Psoas muscle (tissue), 8 donors: Measurements from ENCODE around the gene FAM81A. TPM values are rescaled to one million over a fixed set of nuclear protein-coding genes. Genes with fewer than 3 reads are reported as not detected.

ENCODE experiments used
- ATAC-seq, 4 donors: fragments of 200-7000 bp; cut with Tn5 transposase; one replicate each; pipeline ENCODE4 v1.9.1; 2020; ENCODE audit warnings: moderate library complexity in 3 of 4, mild to moderate bottlenecking in 2 of 4
- DNase-seq, 2 donors: peaks; one replicate each; pipeline ENCODE4 v3.0.0-alpha.2; 2020
- H3K27ac ChIP-seq: fragments of 200-600 bp; one replicate; pipeline ENCODE4 v1.8.0; 2022
- H3K27me3 ChIP-seq, 3 donors: fragments of 200-600 bp in 1 of 3; one replicate each; pipeline versions ENCODE4 v1.6.1 to v1.8.0; 2013 to 2022; ENCODE audit warnings: low read length in 2 of 3, mild to moderate bottlenecking in 2 of 3, moderate library complexity in 1 of 3; ENCODE audit not compliant: insufficient read depth in 3 of 3
- H3K36me3 ChIP-seq, 2 donors: fragments of 200-600 bp in 1 of 2; one replicate each; pipeline versions ENCODE4 v1.6.1 to v1.8.0; 2013 to 2022; ENCODE audit warnings: low read depth in 1 of 2, mild to moderate bottlenecking in 1 of 2, moderate library complexity in 1 of 2; ENCODE audit not compliant: insufficient read depth in 1 of 2
- H3K4me1 ChIP-seq: fragments of 200-600 bp; one replicate; pipeline ENCODE4 v1.8.0; 2022
- H3K4me3 ChIP-seq: fragments of 200-600 bp; one replicate; pipeline ENCODE4 v1.8.0; 2022; ENCODE audit warnings: mild to moderate bottlenecking
- H3K9me3 ChIP-seq: fragments of 200-600 bp; one replicate; pipeline ENCODE4 v1.8.0; 2022
- WGBS, 3 donors: extraction: QIAGEN DNeasy Blood & Tissue Kit; methylation state at CpG; one replicate each; pipeline versions ENCODE4 v1.1.6 to v1.1.7; 2013; 5-methylcytosine and 5-hydroxymethylcytosine counted together
- intact Hi-C, 2 donors: fragments of 100-400 bp; cut with DNase I; formaldehyde crosslinking; loops; one replicate each; pipeline versions ENCODE4 v1.11.0 to v1.14.2; 2022
- polyA plus RNA-seq, 3 donors: library from polyadenylated mRNA; stranded (reverse); fragments of 200-250 nt; gene quantifications; one replicate each; pipeline ENCODE4 v1.2.3, GENCODE V29; 2013
- total RNA-seq, 4 donors: library from RNA; stranded (reverse); fragmentation: NEBNext Ultra II Directional in 2 of 4; extraction: Animal tissue kit (Norgen Biotek cat#: 25700) in 2 of 4; gene quantifications; one replicate each; pipeline versions ENCODE4 v1.2.1 to v1.2.4, GENCODE V29; 2021 to 2023
- TF ChIP-seq, protein P1 (sequence below): fragments of 200-600 bp; IDR thresholded peaks from one replicate; pipeline ENCODE4 v1.8.0; 2022; ENCODE audit warnings: antibody characterized with exemption
- donor health status: healthy with polysubstance abuse.
- donor health status: DM: no; HTN: no; CAD: no; lungs with moderate emphysema.
- donor health status: Bipolar disorder and iron deficiency.
- donor health status: healthy.
- donor health status: DM: yes; HTN: yes; CAD: no.
- donor health status: DM: no; HTN: no; CAD: no.
- donor health status: DM: no; HTN: no; CAD: no.
- donor health status: DM: yes; HTN: yes; CAD: no.

The FAM81A gene
- total and polyA plus RNA-seq, 7 donors = 0.32 to 1.4 (median 0.55) TPM

DNA sequence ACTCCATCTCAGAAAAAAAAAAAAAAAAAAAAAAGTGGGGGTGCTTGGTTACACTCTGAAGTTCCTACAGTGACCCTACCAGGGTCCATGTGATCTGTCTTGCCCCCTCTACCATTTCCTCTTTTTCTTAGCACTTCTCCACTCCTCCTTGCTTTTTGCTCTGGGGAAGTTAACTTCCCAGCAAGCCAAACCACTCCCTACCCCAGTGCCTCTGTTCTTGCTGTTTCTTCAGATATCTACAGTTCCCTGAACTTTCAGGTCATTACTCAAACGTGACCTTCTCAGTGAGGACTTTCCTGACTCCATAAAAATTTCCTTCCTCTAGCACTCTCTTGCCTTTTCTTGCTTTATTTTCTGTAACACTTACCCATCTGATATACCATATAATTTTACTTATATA lies 112.5 kb downstream of the FAM81A start:
- DNase-seq (no peak), ATAC-seq (no peak)
- TF ChIP-seq, protein P1, sequence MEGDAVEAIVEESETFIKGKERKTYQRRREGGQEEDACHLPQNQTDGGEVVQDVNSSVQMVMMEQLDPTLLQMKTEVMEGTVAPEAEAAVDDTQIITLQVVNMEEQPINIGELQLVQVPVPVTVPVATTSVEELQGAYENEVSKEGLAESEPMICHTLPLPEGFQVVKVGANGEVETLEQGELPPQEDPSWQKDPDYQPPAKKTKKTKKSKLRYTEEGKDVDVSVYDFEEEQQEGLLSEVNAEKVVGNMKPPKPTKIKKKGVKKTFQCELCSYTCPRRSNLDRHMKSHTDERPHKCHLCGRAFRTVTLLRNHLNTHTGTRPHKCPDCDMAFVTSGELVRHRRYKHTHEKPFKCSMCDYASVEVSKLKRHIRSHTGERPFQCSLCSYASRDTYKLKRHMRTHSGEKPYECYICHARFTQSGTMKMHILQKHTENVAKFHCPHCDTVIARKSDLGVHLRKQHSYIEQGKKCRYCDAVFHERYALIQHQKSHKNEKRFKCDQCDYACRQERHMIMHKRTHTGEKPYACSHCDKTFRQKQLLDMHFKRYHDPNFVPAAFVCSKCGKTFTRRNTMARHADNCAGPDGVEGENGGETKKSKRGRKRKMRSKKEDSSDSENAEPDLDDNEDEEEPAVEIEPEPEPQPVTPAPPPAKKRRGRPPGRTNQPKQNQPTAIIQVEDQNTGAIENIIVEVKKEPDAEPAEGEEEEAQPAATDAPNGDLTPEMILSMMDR = no peak
- Histone ChIP-seq H3K4me1 (no peaks in the 10 kb centered on the region), H3K27ac (no peak overlapping the region), H3K9me3 (no peaks in the 10 kb centered on the region), H3K27me3 (no peaks in the 10 kb centered on the region), H3K4me3 (no peak overlapping the region), H3K36me3 (no peaks in the 10 kb centered on the region)
- intact Hi-C loops = no loop called here
- 22 to 47% (median 35%) methylated on average over 1 of the region's 1 CpG for whole genome bisulfite sequencing, 3 donors

DNA sequence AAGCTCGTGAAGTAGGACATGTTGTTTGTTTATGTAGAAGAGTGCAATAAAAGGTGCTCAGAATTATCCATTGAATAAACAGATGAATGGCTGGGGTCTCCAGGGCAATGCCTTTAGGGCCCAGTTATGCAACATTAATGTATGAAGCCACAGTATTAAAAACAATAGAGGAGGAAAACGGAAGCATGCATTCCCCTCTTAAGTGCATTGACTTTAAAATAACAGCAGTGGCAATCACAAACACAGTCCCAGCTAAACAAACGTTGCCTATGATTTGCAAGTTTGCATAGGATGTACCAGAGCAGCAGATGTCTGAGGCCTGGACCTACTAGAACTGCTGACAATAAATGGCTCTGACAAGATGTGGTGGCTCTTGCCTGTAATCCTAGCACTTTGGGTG lies 113.0 kb downstream of the FAM81A start:
- Histone ChIP-seq H3K27ac (no peak overlapping the region), H3K9me3 (no peaks in the 10 kb centered on the region), H3K27me3 (no peaks in the 10 kb centered on the region), H3K4me1 (no peaks in the 10 kb centered on the region), H3K4me3 (no peak overlapping the region), H3K36me3 (no peaks in the 10 kb centered on the region)
- TF ChIP-seq, protein P1 = no peak
- DNase-seq (no peak), ATAC-seq (no peak)
- WGBS, 3 donors = 43 to 48% (median 43%) methylated on average over 3 of the region's 3 CpGs
- intact Hi-C loops = no loop called here

DNA sequence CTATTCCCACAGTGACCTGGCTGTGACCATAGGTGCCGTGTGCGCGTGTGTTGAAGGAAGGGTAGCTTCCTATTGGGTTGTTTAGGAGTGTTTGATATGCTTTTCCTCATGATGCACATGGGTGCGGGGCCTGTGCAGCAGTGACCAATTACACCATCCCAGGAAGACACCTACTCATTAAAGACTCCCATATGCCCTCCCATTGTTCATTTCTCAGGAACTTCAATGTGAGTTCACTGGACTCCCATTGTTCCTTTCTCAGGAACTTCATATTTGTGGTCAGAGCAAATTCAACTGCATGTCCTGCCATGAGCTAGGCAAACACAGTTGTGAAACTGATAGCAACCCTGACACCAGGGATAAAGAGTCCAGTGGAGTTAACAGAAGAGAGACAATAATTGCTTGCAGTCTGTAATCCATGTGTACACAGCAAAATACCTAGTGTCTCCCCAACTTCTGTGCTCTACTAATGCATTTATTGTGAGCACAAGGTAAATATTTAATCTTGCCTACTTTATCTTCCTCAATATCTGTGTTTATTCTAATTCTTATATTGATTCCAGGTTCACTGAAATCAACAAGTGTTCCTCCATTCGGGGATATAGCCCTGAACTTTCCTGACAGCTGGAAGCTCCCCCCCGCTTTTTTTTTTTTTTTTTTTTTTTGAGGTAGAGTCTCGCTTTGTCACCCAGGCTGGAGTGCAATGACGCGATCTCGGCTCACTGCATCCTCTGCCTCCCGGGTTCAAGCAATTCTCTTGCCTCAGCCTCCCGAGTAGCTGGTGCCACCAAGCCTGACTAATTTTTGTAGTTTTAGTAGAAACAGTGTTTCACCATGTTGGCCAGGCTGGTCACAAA lies 116.1 kb downstream of the FAM81A start:
- intact Hi-C loops = no loop called here
- no peaks in the 10 kb centered on the region for H3K9me3 ChIP-seq
- 89 to 92% (median 91%) methylated on average over 11 to 12 of the region's 12 CpGs for WGBS, 3 donors
- H3K4me1 ChIP-seq = no peaks in the 10 kb centered on the region
- H3K27me3 ChIP-seq = no peaks in the 10 kb centered on the region
- no peak for DNase-seq
- H3K27ac ChIP-seq = no peak overlapping the region
- ATAC-seq = no peak
- H3K4me3 ChIP-seq = no peak overlapping the region
- TF ChIP-seq, protein P1 = no peak
- no peaks in the 10 kb centered on the region for H3K36me3 ChIP-seq

DNA sequence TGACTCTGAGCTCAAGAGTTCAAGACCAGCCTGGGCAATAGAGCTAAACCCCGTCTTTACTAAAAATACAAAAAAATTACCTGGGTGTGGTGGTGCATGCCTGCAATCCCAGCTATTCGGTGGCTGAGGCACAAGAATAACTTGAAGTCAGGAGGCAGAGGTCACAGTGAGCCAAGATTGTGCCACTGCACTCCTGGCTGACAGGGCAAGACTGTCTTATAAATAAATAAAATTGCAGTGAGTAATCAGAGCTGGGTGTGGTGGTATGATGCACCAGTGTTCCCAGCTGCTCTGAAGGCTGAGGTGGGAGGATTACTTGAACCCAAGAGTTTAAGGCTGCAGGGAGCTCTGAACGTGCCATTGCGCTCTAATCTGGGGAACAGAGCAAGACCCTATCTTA lies 117.7 kb downstream of the FAM81A start:
- Histone ChIP-seq H3K4me3 (no peak overlapping the region), H3K27ac (no peak overlapping the region), H3K4me1 (no peaks in the 10 kb centered on the region), H3K27me3 (no peaks in the 10 kb centered on the region), H3K9me3 (no peaks in the 10 kb centered on the region), H3K36me3 (no peaks in the 10 kb centered on the region)
- TF ChIP-seq, protein P1 = no peak
- DNase-seq = no peak
- no peak for ATAC-seq
- intact Hi-C loops = no loop called here
- WGBS, 3 donors = 77 to 86% (median 83%) methylated on average over 4 of the region's 4 CpGs

DNA sequence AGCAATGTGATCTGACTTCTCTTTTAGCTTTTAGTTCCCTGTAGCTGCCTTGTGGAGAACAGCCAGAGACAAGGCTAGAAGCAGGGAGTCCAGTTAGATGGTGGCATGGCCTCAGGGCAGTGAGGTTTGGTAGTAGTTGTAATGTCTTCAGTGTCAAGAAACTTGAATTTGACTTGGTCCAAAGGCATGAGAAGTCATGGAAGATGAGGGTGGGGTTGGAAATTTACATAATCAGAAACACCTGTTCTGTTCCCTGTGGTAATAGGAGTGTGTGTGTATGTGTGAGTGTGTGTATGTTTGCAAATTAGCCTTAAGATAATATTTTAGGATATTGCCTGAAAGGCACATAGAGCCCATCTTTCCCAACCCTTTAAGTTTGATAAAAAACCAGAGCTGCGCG lies 118.4 kb downstream of the FAM81A start:
- 95 to 100% (median 98%) methylated on average over 2 of the region's 2 CpGs for WGBS, 3 donors
- TF ChIP-seq, protein P1 = no peak
- H3K27me3 ChIP-seq = no peaks in the 10 kb centered on the region
- no peaks in the 10 kb centered on the region for H3K4me1 ChIP-seq
- H3K27ac ChIP-seq = no peak overlapping the region
- no peak overlapping the region for H3K4me3 ChIP-seq
- ATAC-seq (no peak), DNase-seq (no peak)
- intact Hi-C loops = no loop called here
- no peaks in the 10 kb centered on the region for H3K36me3 ChIP-seq
- H3K9me3 ChIP-seq = no peaks in the 10 kb centered on the region
